ENCODE data around the gene DLG2. TPM values are rescaled to one million over a fixed set of nuclear protein-coding genes. Genes with fewer than 3 reads are reported as not detected.

Gene DLG2
- total and polyA plus RNA-seq, 2 donors (not counting 3 experiments of a cell fraction or from before 2014, with no cell fraction given) = 0.15 to 1.1 TPM

- no peak overlapping the region for H3K4me3 ChIP-seq (replicated peaks in 1 of 3; ENCODE audit: insufficient read depth in 1 of 3, low read depth in 1 of 3, low read length in 3 of 3)
- no peak overlapping the region for H3K27ac ChIP-seq (ENCODE audit: insufficient read depth, low read depth, low read length)
- no peaks in the 10 kb centered on the region for H3K9me1 ChIP-seq (replicated peaks; ENCODE audit: control insufficient read depth, extremely low read depth, insufficient read depth, low read length)
- no peaks in the 10 kb centered on the region for H3K4me1 ChIP-seq (ENCODE audit: control insufficient read depth, extremely low read depth, insufficient read depth, low read length)
- no peak for FAIRE-seq
- H3K9me3 ChIP-seq (replicated peaks; ENCODE audit: control insufficient read depth, insufficient read depth, low read length) = no peaks in the 10 kb centered on the region
- H4K20me1 ChIP-seq (replicated peaks; ENCODE audit: control insufficient read depth, extremely low read depth, insufficient read depth, low read length) = no peaks in the 10 kb centered on the region
- CTCF ChIA-PET = no interaction called here
- H3K27me3 ChIP-seq (ENCODE audit: control insufficient read depth in 2 of 2, insufficient read depth in 2 of 2, low read length in 2 of 2) = no peaks in the 10 kb centered on the region
- no peak overlapping the region for H2AFZ ChIP-seq (ENCODE audit: low read depth, low read length)
- no peak overlapping the region for H3K4me2 ChIP-seq (ENCODE audit: insufficient read depth, low read length)
- no peak for DNase-seq (ENCODE audit: low read depth, low spot score)
- POLR2A ChIA-PET = no interaction called here
- H3K36me3 ChIP-seq (ENCODE audit: control insufficient read depth in 2 of 2, extremely low read depth in 1 of 2, insufficient read depth in 2 of 2, low read length in 2 of 2) = no peaks in the 10 kb centered on the region
- no peak for TF ChIP-seq POLR2A (IDR thresholded peaks at IDR 0.05; ENCODE audit: low read depth, low read length)
- no peak for TF ChIP-seq CTCF (IDR thresholded peaks at IDR 0.05; ENCODE audit: extremely low read depth in 1 of 2, insufficient read depth in 1 of 2, low read depth in 1 of 2, low read length in 2 of 2)
- TF ChIP-seq GATA2 (IDR thresholded peaks at IDR 0.05; ENCODE audit: insufficient read depth, insufficient read length, low read depth, low read length) = no peak
- TF ChIP-seq JUN (IDR thresholded peaks at IDR 0.05; ENCODE audit: borderline replicate concordance, insufficient read depth, insufficient read length, low read depth) = no peak
- TF ChIP-seq POLR2AphosphoS5 (IDR thresholded peaks at IDR 0.05; ENCODE audit: insufficient read depth, low read depth, low read length) = no peak
- no peak for TF ChIP-seq EZH2 (IDR thresholded peaks at IDR 0.05; ENCODE audit: borderline replicate concordance, low read depth, low read length, severe bottlenecking)
- no peak for TF ChIP-seq MAX (IDR thresholded peaks at IDR 0.05; ENCODE audit: insufficient read depth, insufficient read length)
- TF ChIP-seq FOS (IDR thresholded peaks at IDR 0.05; ENCODE audit: borderline replicate concordance, insufficient read depth, low read length) = no peak
- no peak for TF ChIP-seq MYC (IDR thresholded peaks at IDR 0.05; ENCODE audit: low read depth, low read length)
- no peak overlapping the region for H3K9ac ChIP-seq (replicated peaks; ENCODE audit: extremely low read depth, insufficient read depth, low read length)
- dilution Hi-C loops (cut with MboI; ENCODE audit: extremely low pct_ligation_motif_present, low sequenced_read_pairs) (no loop called here), intact Hi-C loops (cut with micrococcal nuclease) (no loop called here)
- no peaks in the 10 kb centered on the region for H3K79me2 ChIP-seq (ENCODE audit: control insufficient read depth, insufficient read depth, low read length)
- no TSS peak for BruUV-seq (replicated peaks)
These were observed 1762.6 kb downstream of the DLG2 start for GRCh38 chr11:83864412-83865057.
